B cell (primary cell): Measurements from ENCODE around the gene PARD3B. TPM values are rescaled to one million over a fixed set of nuclear protein-coding genes. Genes with fewer than 3 reads are reported as not detected.

Source experiments
- ATAC-seq: fragments of 200-7000 bp; cut with Tn5 transposase; one replicate; pipeline ENCODE4 v1.10.0; 2021; ENCODE audit warnings: low read depth, mild to moderate bottlenecking, moderate number of reproducible peaks, moderate library complexity
- CTCF ChIA-PET: fragments of 350-600 bp; sonication (Branson Sonifier 250); formaldehyde crosslinking; loops from one replicate; lab custom pipeline; 2021; ENCODE audit warnings: antibody characterized with exemption, inconsistent platforms; lab: Charles Lee
- POLR2A ChIA-PET: fragments of 350-600 bp; sonication (Branson Sonifier 250); formaldehyde crosslinking; loops from one replicate; lab custom pipeline; 2021; ENCODE audit warnings: antibody characterized with exemption; lab: Charles Lee
- DNase-seq: peaks from one replicate; pipeline ENCODE4 v3.0.0; 2013
- H2AFZ ChIP-seq: 2 replicates; pipeline ENCODE4 v1.6.1; 2012; ENCODE audit warnings: mild to moderate bottlenecking, low read depth, low read length; ENCODE audit not compliant: insufficient read depth, poor library complexity, severe bottlenecking
- H3K27ac ChIP-seq, 2 donors: 1 replicate in 1 of 2; 2 replicates in 1 of 2; pipeline ENCODE4 v1.5.1; 2012 to 2013; ENCODE audit warnings: low read length in 2 of 2, mild to moderate bottlenecking in 2 of 2, moderate library complexity in 1 of 2
- H3K27me3 ChIP-seq, 4 experiments: fragments of 200-600 bp in 1 of 4; sonication (generic) in 1 of 4; replicated peaks in 1 of 4; 1 replicate in 2 of 4; 2 replicates in 2 of 4; pipeline versions ENCODE4 v1.6.1 to v1.7.0; 2013 to 2016; ENCODE audit warnings: low read length in 3 of 4, mild to moderate bottlenecking in 2 of 4, mixed read lengths in 1 of 4, moderate library complexity in 1 of 4; ENCODE audit not compliant: insufficient read depth in 4 of 4, control insufficient read depth in 3 of 4; ENCODE audit errors: control extremely low read depth in 1 of 4
- H3K36me3 ChIP-seq, 2 experiments: replicated peaks in 1 of 2; 1 replicate in 1 of 2; 2 replicates in 1 of 2; pipeline versions ENCODE4 v1.6.1 to v1.7.1; 2013; ENCODE audit warnings: low read length in 1 of 2; ENCODE audit not compliant: insufficient read depth in 2 of 2, control insufficient read depth in 1 of 2; ENCODE audit errors: control extremely low read depth in 1 of 2, extremely low read depth in 1 of 2
- H3K4me1 ChIP-seq, 2 donors: fragments of 200-600 bp in 1 of 2; sonication (generic) in 1 of 2; 1 replicate in 1 of 2; 2 replicates in 1 of 2; pipeline versions ENCODE4 v1.5.1 to v1.6.1; 2013 to 2017; ENCODE audit warnings: low read length in 2 of 2; ENCODE audit not compliant: control insufficient read depth in 2 of 2, insufficient read depth in 2 of 2
- H3K4me2 ChIP-seq: replicated peaks from 2 replicates; pipeline ENCODE3; 2012; ENCODE audit warnings: mild to moderate bottlenecking, low read depth, low read length; ENCODE audit not compliant: poor library complexity, severe bottlenecking
- H3K4me3 ChIP-seq, 5 experiments: fragments of 200-600 bp in 1 of 5; sonication (generic) in 1 of 5; 1 replicate in 3 of 5; 2 replicates in 2 of 5; pipeline versions ENCODE4 v1.5.1 to v1.7.0; 2011 to 2016; ENCODE audit warnings: low read length in 4 of 5, mild to moderate bottlenecking in 4 of 5, low read depth in 2 of 5, control low read depth in 1 of 5, moderate library complexity in 1 of 5; ENCODE audit not compliant: insufficient read depth in 1 of 5; ENCODE audit errors: control extremely low read depth in 1 of 5, extremely low read depth in 1 of 5
- H3K79me2 ChIP-seq: fragments of 200-600 bp; sonication (generic); one replicate; pipeline ENCODE4 v1.6.0; 2016; ENCODE audit warnings: low read length; ENCODE audit not compliant: control insufficient read depth, insufficient read depth
- H3K9ac ChIP-seq: fragments of 200-600 bp; sonication (generic); 2 replicates; pipeline ENCODE4 v1.6.1; 2017; ENCODE audit warnings: mild to moderate bottlenecking, low read length, moderate library complexity
- H3K9me3 ChIP-seq, 3 donors: one replicate each; pipeline versions ENCODE4 v1.6.1 to v1.7.1; 2013; ENCODE audit warnings: low read length in 2 of 3; ENCODE audit not compliant: control insufficient read depth in 2 of 3, insufficient read depth in 1 of 3; ENCODE audit errors: control extremely low read depth in 1 of 3
- H4K20me1 ChIP-seq: 2 replicates; pipeline ENCODE4 v1.6.0; 2012; ENCODE audit warnings: mild to moderate bottlenecking, low read length; ENCODE audit not compliant: insufficient read depth, control insufficient read depth, poor library complexity, severe bottlenecking
- H3K27ac Mint-ChIP-seq: one replicate; pipeline ENCODE4 v1.8.0; 2021; ENCODE audit warnings: mixed read lengths
- H3K27me3 Mint-ChIP-seq: one replicate; pipeline ENCODE4 v1.8.0; 2021; ENCODE audit warnings: mixed read lengths
- H3K4me1 Mint-ChIP-seq: one replicate; pipeline ENCODE4 v1.8.0; 2021; ENCODE audit warnings: mixed read lengths
- H3K4me3 Mint-ChIP-seq: one replicate; pipeline ENCODE4 v1.8.0; 2021; ENCODE audit warnings: mixed read lengths
- H3K9me3 Mint-ChIP-seq: one replicate; pipeline ENCODE4 v1.8.0; 2022; ENCODE audit warnings: mixed read lengths; ENCODE audit not compliant: insufficient read depth
- CTCF ChIP-seq: fragments of 200-600 bp; IDR thresholded peaks from one replicate; pipeline ENCODE4 v1.8.0; 2022; ENCODE audit warnings: antibody characterized with exemption, mild to moderate bottlenecking
- EZH2 ChIP-seq: IDR thresholded peaks from 2 replicates; pipeline ENCODE4 v1.6.1; 2012; ENCODE audit warnings: borderline replicate concordance, low read depth, mild to moderate bottlenecking, moderate library complexity, low read length; ENCODE audit not compliant: insufficient read depth, poor library complexity, severe bottlenecking
- WGBS: methylation state at CpG from one replicate; pipeline ENCODE4 v1.1.5; 2013; ENCODE audit warnings: missing lambda C conversion rate; ENCODE audit not compliant: insufficient coverage; 5-methylcytosine and 5-hydroxymethylcytosine counted together
- intact Hi-C: fragments of 100-400 bp; cut with micrococcal nuclease; formaldehyde crosslinking; loops from one replicate; pipeline ENCODE4 v1.10.0; 2022
- polyA plus RNA-seq: library from polyadenylated mRNA; depleted of rRNA; stranded (reverse); fragments of >200 nt; gene quantifications from 2 replicates; pipeline ENCODE4 v1.2.3, GENCODE V29; 2012
- total RNA-seq, 2 donors: library from RNA; stranded (reverse); fragments of 120-200 nt in 1 of 2; gene quantifications; 1 replicate in 1 of 2; 2 replicates in 1 of 2; pipeline versions ENCODE4 v1.2.3 to v1.2.4, GENCODE V29; 2013 to 2022

PARD3B gene
- total and polyA plus RNA-seq, 2 donors (not counting 1 experiment from before 2014, with no cell fraction given) = not detected

GRCh38 chr2:205650931-205651330, 1105.7 kb downstream of the PARD3B start:
- Histone ChIP-seq H3K4me1 (peaks cover 0 to 10% of the 10 kb centered on the region in 2 donors), H3K9ac (no peak overlapping the region), H3K4me3 (no peak overlapping the region), H3K4me2 (no peak overlapping the region), H4K20me1 (no peaks in the 10 kb centered on the region), H3K79me2 (no peaks in the 10 kb centered on the region), H3K27ac (no peak overlapping the region), H3K9me3 (no peaks in the 10 kb centered on the region), H2AFZ (no peak overlapping the region), H3K36me3 (no peaks in the 10 kb centered on the region), H3K27me3 (peaks cover 0 to 10% (median 2%) of the 10 kb centered on the region in 4 experiments)
- POLR2A ChIA-PET = no interaction called here
- CTCF ChIA-PET = interaction anchor here (1.1 kb wide), 1 partner anchor 9 kb away, joined by 3 read pairs; no protein-coding TSS in a partner anchor
- intact Hi-C loops = no loop called here
- H3K9me3 Mint-ChIP-seq = no peaks in the 10 kb centered on the region
- H3K4me3 Mint-ChIP-seq = no peak overlapping the region
- TF ChIP-seq EZH2 = no peak
- no peak for TF ChIP-seq CTCF
- ATAC-seq (no peak), DNase-seq (no peak)
- 97% methylated on average over 5 of the region's 7 CpGs for WGBS
- H3K27ac Mint-ChIP-seq = no peak overlapping the region
- H3K4me1 Mint-ChIP-seq = peaks cover 10% of the 10 kb centered on the region
- H3K27me3 Mint-ChIP-seq = peaks cover 44% of the 10 kb centered on the region

GRCh38 chr2:205651719-205652118, 1106.4 kb downstream of the PARD3B start:
- intact Hi-C loops = no loop called here
- Histone ChIP-seq H3K4me2 (no peak overlapping the region), H2AFZ (no peak overlapping the region), H3K79me2 (no peaks in the 10 kb centered on the region), H3K27me3 (peaks cover 0 to 13% (median 2%) of the 10 kb centered on the region in 4 experiments), H3K27ac (no peak overlapping the region), H3K9ac (no peak overlapping the region), H3K4me3 (no peak overlapping the region), H3K36me3 (no peaks in the 10 kb centered on the region), H4K20me1 (no peaks in the 10 kb centered on the region), H3K9me3 (no peaks in the 10 kb centered on the region), H3K4me1 (peaks cover 0 to 5% of the 10 kb centered on the region in 2 donors)
- CTCF ChIA-PET = interaction anchor here (0.7 kb wide), 1 partner anchor 294 kb away, joined by 3 read pairs; no protein-coding TSS in a partner anchor
- no peak for TF ChIP-seq EZH2
- no peak for TF ChIP-seq CTCF
- POLR2A ChIA-PET = no interaction called here
- WGBS = 0% methylated on average over 1 of the region's 1 CpG
- Mint-ChIP-seq H3K27ac (no peak overlapping the region), H3K27me3 (peaks cover 42% of the 10 kb centered on the region), H3K4me3 (no peak overlapping the region), H3K9me3 (no peaks in the 10 kb centered on the region), H3K4me1 (peaks cover 4% of the 10 kb centered on the region)
- no peak for ATAC-seq
- no peak for DNase-seq
